ENCODE data around the gene RNASEH2B. TPM values are rescaled to one million over a fixed set of nuclear protein-coding genes. Genes with fewer than 3 reads are reported as not detected.
A peak's percentile ranks its signal among the peaks of the same experiment; 100 is the strongest.

The RNASEH2B gene
- total and polyA plus RNA-seq, 9 of the 15 experiments (the other 6 are each of a cell fraction or from before 2014, with no cell fraction given) = 26.3 to 109 (median 62.5) TPM

DNA sequence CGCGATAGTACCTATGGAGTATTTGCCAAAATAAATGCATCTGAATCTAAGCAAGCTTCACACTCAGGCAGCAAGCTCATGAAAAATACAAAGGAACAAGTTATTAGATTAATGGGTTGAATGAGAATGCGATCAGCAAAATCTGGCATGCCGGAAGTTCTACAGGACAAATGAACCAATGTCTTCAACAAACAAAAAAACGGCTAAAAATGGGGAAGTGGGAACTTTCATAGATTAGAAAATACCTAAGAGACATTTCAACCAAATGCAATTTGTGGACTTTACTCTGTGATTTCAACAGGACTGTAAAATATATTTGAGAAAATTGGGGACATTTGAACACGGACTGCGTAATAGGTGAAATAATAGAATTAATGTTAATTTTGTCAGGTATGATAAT is 22.4 kb upstream of the RNASEH2B start:
- H4K20me1 ChIP-seq (replicated peaks; ENCODE audit: control insufficient read depth, insufficient read depth, low read length) = no peaks in the 10 kb centered on the region
- FAIRE-seq = no peak
- in situ Hi-C loops (cut with MboI) = no loop called here
- no peaks in the 10 kb centered on the region for H3K79me2 ChIP-seq (ENCODE audit: control insufficient read depth, insufficient read depth, low read length)
- TF ChIP-seq HDAC6 (IDR thresholded peaks at IDR 0.05; ENCODE audit: low read depth, low read length) = no peak
- TF ChIP-seq SPI1 (IDR thresholded peaks at IDR 0.05; ENCODE audit: borderline replicate concordance, low read depth, low read length) = peak; percentile 64; the same call in 1 of the 2 replicates
- no peak overlapping the region for H2AFZ ChIP-seq (ENCODE audit: low read depth, low read length)
- H3K27me3 ChIP-seq (ENCODE audit: control insufficient read depth in 2 of 2, insufficient read depth in 2 of 2, low read length in 2 of 2) = no peaks in the 10 kb centered on the region
- no peaks in the 10 kb centered on the region for H3K9me3 ChIP-seq (replicated peaks; ENCODE audit: control insufficient read depth, insufficient read depth, low read depth, low read length)
- H3K4me3 ChIP-seq = no peak overlapping the region
- ChIA-PET POLR2A (no interaction called here), CTCF (ENCODE audit: low intra/inter-chr PET ratio) (no interaction called here)
- BruUV-seq (replicated peaks) = no TSS peak
- no peak for ATAC-seq
- intact Hi-C loops (cut with micrococcal nuclease) = no loop called here
- WGBS (ENCODE audit: insufficient coverage, low coverage, missing lambda C conversion rate) = 35% methylated on average over 7 of the region's 7 CpGs
- no peak overlapping the region for H3K27ac ChIP-seq (ENCODE audit: extremely low read depth, low read depth, low read length)
- H3K36me3 ChIP-seq (ENCODE audit: control insufficient read depth, insufficient read depth, low read length) = no peaks in the 10 kb centered on the region
- no peak overlapping the region for H3K4me2 ChIP-seq (ENCODE audit: insufficient read depth, low read length)
- DNase-seq (ENCODE audit: extremely low read depth in 1 of 4, low spot score in 3 of 4) = no peak
- H3K9ac ChIP-seq (ENCODE audit: insufficient read depth in 1 of 2, low read depth in 2 of 2, low read length in 2 of 2) = no peak overlapping the region
- no peaks in the 10 kb centered on the region for H3K4me1 ChIP-seq (replicated peaks in 1 of 2; ENCODE audit: control insufficient read depth in 2 of 2, insufficient read depth in 2 of 2, low read length in 2 of 2)
- no peaks in the 10 kb centered on the region for H3K9me1 ChIP-seq (ENCODE audit: control insufficient read depth, insufficient read depth, low read length)

- intact Hi-C loops (cut with micrococcal nuclease) = no loop called here
- Histone ChIP-seq H3K79me2 (ENCODE audit: control insufficient read depth, insufficient read depth, low read length) (no peaks in the 10 kb centered on the region), H2AFZ (ENCODE audit: low read depth, low read length) (no peak overlapping the region), H4K20me1 (replicated peaks; ENCODE audit: control insufficient read depth, insufficient read depth, low read length) (no peaks in the 10 kb centered on the region), H3K9ac (ENCODE audit: insufficient read depth in 1 of 2, low read depth in 2 of 2, low read length in 2 of 2) (no peak overlapping the region), H3K27ac (ENCODE audit: extremely low read depth, low read depth, low read length) (no peak overlapping the region), H3K9me1 (ENCODE audit: control insufficient read depth, insufficient read depth, low read length) (no peaks in the 10 kb centered on the region), H3K4me1 (replicated peaks in 1 of 2; ENCODE audit: control insufficient read depth in 2 of 2, insufficient read depth in 2 of 2, low read length in 2 of 2) (no peaks in the 10 kb centered on the region), H3K4me2 (ENCODE audit: insufficient read depth, low read length) (no peak overlapping the region), H3K4me3 (no peak overlapping the region), H3K36me3 (ENCODE audit: control insufficient read depth, insufficient read depth, low read length) (no peaks in the 10 kb centered on the region), H3K27me3 (ENCODE audit: control insufficient read depth in 2 of 2, insufficient read depth in 2 of 2, low read length in 2 of 2) (no peaks in the 10 kb centered on the region), H3K9me3 (replicated peaks; ENCODE audit: control insufficient read depth, insufficient read depth, low read depth, low read length) (no peaks in the 10 kb centered on the region)
- DNase-seq (ENCODE audit: extremely low read depth in 1 of 4, low spot score in 3 of 4) (no peak), FAIRE-seq (no peak), ATAC-seq (no peak)
- ChIA-PET CTCF (ENCODE audit: low intra/inter-chr PET ratio) (no interaction called here), POLR2A (no interaction called here)
- in situ Hi-C loops (cut with MboI) = no loop called here
- 0% methylated on average over 1 of the region's 1 CpG for WGBS (ENCODE audit: insufficient coverage, low coverage, missing lambda C conversion rate)
- no TSS peak for BruUV-seq (replicated peaks)
- TF ChIP-seq, protein P1, sequence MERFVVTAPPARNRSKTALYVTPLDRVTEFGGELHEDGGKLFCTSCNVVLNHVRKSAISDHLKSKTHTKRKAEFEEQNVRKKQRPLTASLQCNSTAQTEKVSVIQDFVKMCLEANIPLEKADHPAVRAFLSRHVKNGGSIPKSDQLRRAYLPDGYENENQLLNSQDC (CRISPR knock-in tag; IDR thresholded peaks at IDR 0.05) = no peak
- TF ChIP-seq SMARCC2 (IDR thresholded peaks at IDR 0.05; ENCODE audit: low read depth) (no peak), PURB (CRISPR knock-in tag; IDR thresholded peaks at IDR 0.05; ENCODE audit: low read depth) (no peak), ZBTB26 (CRISPR knock-in tag; IDR thresholded peaks at IDR 0.05) (no peak), CBX2 (IDR thresholded peaks at IDR 0.05; ENCODE audit: insufficient read depth, low read length, poor library complexity, severe bottlenecking) (no peak), BRCA1 (IDR thresholded peaks at IDR 0.05) (no peak), BRCA1 (CRISPR knock-in tag; IDR thresholded peaks at IDR 0.05) (no peak), ETV1 (tag; conservative IDR thresholded peaks at IDR 0.05; ENCODE audit: low read depth) (no peak), RBBP5 (IDR thresholded peaks at IDR 0.05; ENCODE audit: borderline replicate concordance, insufficient read depth, low read length, poor library complexity, severe bottlenecking) (no peak), KDM4B (IDR thresholded peaks at IDR 0.05; ENCODE audit: borderline replicate concordance in 2 of 2, low read depth in 1 of 2) (no peak), ZNF766 (CRISPR knock-in tag; conservative IDR thresholded peaks at IDR 0.05) (no peak)
These were observed 21.2 kb upstream of the RNASEH2B start for GRCh38 chr13:50888362-50888761.

All from K562 (cell line).